ENCODE results near the gene NBAS.

DNA sequence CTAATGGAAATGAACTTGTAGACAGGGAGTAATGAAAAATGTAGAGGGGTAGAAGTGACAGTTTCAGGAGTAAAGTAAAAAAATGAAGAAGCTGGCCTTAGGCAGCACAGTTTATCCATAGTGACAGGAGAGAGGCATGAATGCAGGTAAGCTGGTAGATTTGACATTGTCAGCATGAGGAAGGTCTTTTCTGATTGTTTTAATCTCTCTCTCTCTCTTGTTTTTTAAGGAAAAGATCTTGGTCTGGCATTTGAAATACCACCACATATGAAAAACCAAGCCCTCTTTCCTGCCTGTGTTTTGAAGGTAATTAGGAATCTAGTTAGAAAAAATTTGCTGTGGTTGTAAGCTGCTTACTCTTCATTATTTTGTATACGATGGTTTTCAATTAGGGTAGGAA, 44.6 kb upstream of the NBAS start:
- TF ChIP-seq, protein P1, sequence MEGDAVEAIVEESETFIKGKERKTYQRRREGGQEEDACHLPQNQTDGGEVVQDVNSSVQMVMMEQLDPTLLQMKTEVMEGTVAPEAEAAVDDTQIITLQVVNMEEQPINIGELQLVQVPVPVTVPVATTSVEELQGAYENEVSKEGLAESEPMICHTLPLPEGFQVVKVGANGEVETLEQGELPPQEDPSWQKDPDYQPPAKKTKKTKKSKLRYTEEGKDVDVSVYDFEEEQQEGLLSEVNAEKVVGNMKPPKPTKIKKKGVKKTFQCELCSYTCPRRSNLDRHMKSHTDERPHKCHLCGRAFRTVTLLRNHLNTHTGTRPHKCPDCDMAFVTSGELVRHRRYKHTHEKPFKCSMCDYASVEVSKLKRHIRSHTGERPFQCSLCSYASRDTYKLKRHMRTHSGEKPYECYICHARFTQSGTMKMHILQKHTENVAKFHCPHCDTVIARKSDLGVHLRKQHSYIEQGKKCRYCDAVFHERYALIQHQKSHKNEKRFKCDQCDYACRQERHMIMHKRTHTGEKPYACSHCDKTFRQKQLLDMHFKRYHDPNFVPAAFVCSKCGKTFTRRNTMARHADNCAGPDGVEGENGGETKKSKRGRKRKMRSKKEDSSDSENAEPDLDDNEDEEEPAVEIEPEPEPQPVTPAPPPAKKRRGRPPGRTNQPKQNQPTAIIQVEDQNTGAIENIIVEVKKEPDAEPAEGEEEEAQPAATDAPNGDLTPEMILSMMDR (IDR thresholded peaks at IDR 0.05; ENCODE audit: low read depth, low read length), result no peak
- no peak for TF ChIP-seq EZH2phosphoT487 (IDR thresholded peaks at IDR 0.05; ENCODE audit: low read depth)
